IMR-90 (cell line): ENCODE results near the gene CCDC142. TPM values are rescaled to one million over a fixed set of nuclear protein-coding genes. Genes with fewer than 3 reads are reported as not detected.
A peak's percentile ranks its signal among the peaks of the same experiment; 100 is the strongest.

Experiments used
- ATAC-seq: fragments of 200-7000 bp; cut with Tn5 transposase; 2 replicates; pipeline ENCODE4 v1.9.1; 2020; ENCODE audit warnings: low read depth, mild to moderate bottlenecking, moderate library complexity
- BruUV-seq: library from RNA; stranded (reverse); fragments of 400-500 nt; replicated peaks from 2 replicates; lab custom pipeline; 2021; lab: Mats Ljungman, UMichigan
- CTCF ChIA-PET: fragments of 300-600 bp; formaldehyde crosslinking; extraction: SDS; loops from one replicate; lab custom pipeline; 2021; ENCODE audit warnings: antibody characterized with exemption; lab: Yijun Ruan, JAX
- POLR2A ChIA-PET: fragments of 300-600 bp; sonication (Branson Sonifier 250); formaldehyde crosslinking; loops from one replicate; lab custom pipeline; 2022; ENCODE audit warnings: antibody characterized with exemption; ENCODE audit not compliant: unreplicated experiment; lab: Charles Lee
- DNase-seq: peaks from one replicate; pipeline ENCODE4 v3.0.0; 2013
- H2AFZ ChIP-seq: replicated peaks from 2 replicates; pipeline ENCODE3; 2013; ENCODE audit warnings: low read length, mild to moderate bottlenecking; ENCODE audit not compliant: poor library complexity
- H2AK5ac ChIP-seq: 2 replicates; pipeline ENCODE4 v1.6.1; 2013; ENCODE audit warnings: low read depth, low read length, inconsistent platforms
- H2AK9ac ChIP-seq: replicated peaks from 2 replicates; pipeline ENCODE3; 2013; ENCODE audit warnings: mild to moderate bottlenecking, low read depth, low read length, moderate library complexity; ENCODE audit not compliant: poor library complexity
- H2BK120ac ChIP-seq: 2 replicates; pipeline ENCODE4 v1.6.1; 2013; ENCODE audit warnings: low read depth, low read length, inconsistent platforms
- H2BK15ac ChIP-seq: 3 replicates; pipeline ENCODE4 v1.6.1; 2013; ENCODE audit warnings: low read depth, low read length, inconsistent platforms
- H2BK20ac ChIP-seq: 2 replicates; pipeline ENCODE4 v1.6.1; 2013; ENCODE audit warnings: low read depth, mild to moderate bottlenecking, inconsistent platforms, low read length, moderate library complexity
- H2BK5ac ChIP-seq: 2 replicates; pipeline ENCODE4 v1.6.1; 2013; ENCODE audit warnings: mild to moderate bottlenecking, low read depth, low read length, inconsistent platforms; ENCODE audit not compliant: poor library complexity, severe bottlenecking
- H3K14ac ChIP-seq: replicated peaks from 2 replicates; pipeline ENCODE4 v1.6.1; 2013; ENCODE audit warnings: low read depth, low read length, inconsistent platforms
- H3K18ac ChIP-seq: 2 replicates; pipeline ENCODE4 v1.6.1; 2013; ENCODE audit warnings: low read depth, low read length, control low read depth
- H3K23ac ChIP-seq: 2 replicates; pipeline ENCODE4 v1.6.1; 2013; ENCODE audit warnings: low read depth, low read length, inconsistent platforms
- H3K27ac ChIP-seq: 2 replicates; pipeline ENCODE4 v1.5.1; 2013; ENCODE audit warnings: mild to moderate bottlenecking, control low read depth, low read length; ENCODE audit not compliant: insufficient read depth
- H3K27me3 ChIP-seq: 2 replicates; pipeline ENCODE4 v1.6.1; 2013; ENCODE audit warnings: low read length; ENCODE audit not compliant: control insufficient read depth, insufficient read depth
- H3K36me3 ChIP-seq: 2 replicates; pipeline ENCODE4 v1.6.1; 2013; ENCODE audit warnings: low read length, mixed read lengths; ENCODE audit not compliant: control insufficient read depth, insufficient read depth
- H3K4ac ChIP-seq: 2 replicates; pipeline ENCODE4 v1.6.1; 2013; ENCODE audit warnings: low read depth, low read length, inconsistent platforms
- H3K4me1 ChIP-seq: 2 replicates; pipeline ENCODE4 v1.6.1; 2013; ENCODE audit warnings: low read length, mixed read lengths; ENCODE audit not compliant: control insufficient read depth, insufficient read depth
- H3K4me2 ChIP-seq: 2 replicates; pipeline ENCODE4 v1.6.1; 2013; ENCODE audit warnings: low read depth, mild to moderate bottlenecking, control low read depth, low read length, moderate library complexity
- H3K4me3 ChIP-seq: 2 replicates; pipeline ENCODE4 v1.5.1; 2013; ENCODE audit warnings: low read depth, mild to moderate bottlenecking, control low read depth, low read length, moderate library complexity; ENCODE audit not compliant: insufficient read depth
- H3K56ac ChIP-seq: 2 replicates; pipeline ENCODE4 v1.6.1; 2013; ENCODE audit warnings: low read length, inconsistent platforms; ENCODE audit not compliant: insufficient read depth; ENCODE audit errors: extremely low read depth
- H3K79me1 ChIP-seq, 2 experiments: 2 replicates each; pipeline ENCODE4 v1.6.1; 2013; ENCODE audit warnings: low read length in 2 of 2, inconsistent platforms in 1 of 2, low read depth in 1 of 2
- H3K9ac ChIP-seq: 2 replicates; pipeline ENCODE4 v1.6.1; 2013; ENCODE audit warnings: low read depth, low read length, control low read depth
- H3K9me1 ChIP-seq: 2 replicates; pipeline ENCODE4 v1.6.1; 2013; ENCODE audit warnings: low read length, inconsistent platforms; ENCODE audit not compliant: insufficient read depth
- H3K9me3 ChIP-seq: 2 replicates; pipeline ENCODE4 v1.6.1; 2013; ENCODE audit warnings: low read length; ENCODE audit not compliant: control insufficient read depth, insufficient read depth
- H4K20me1 ChIP-seq: 2 replicates; pipeline ENCODE4 v1.6.1; 2013; ENCODE audit warnings: low read length, inconsistent platforms; ENCODE audit not compliant: insufficient read depth
- H4K5ac ChIP-seq: 2 replicates; pipeline ENCODE4 v1.6.1; 2013; ENCODE audit warnings: mild to moderate bottlenecking, low read depth, low read length, control low read depth
- H4K8ac ChIP-seq, 2 experiments: 2 replicates each; pipeline ENCODE4 v1.6.1; 2013; ENCODE audit warnings: low read depth in 2 of 2, low read length in 2 of 2, control low read depth in 1 of 2, inconsistent platforms in 1 of 2
- H4K91ac ChIP-seq: 2 replicates; pipeline ENCODE4 v1.6.1; 2013; ENCODE audit warnings: low read depth, low read length, inconsistent platforms; ENCODE audit not compliant: insufficient read depth
- BHLHE40 ChIP-seq: fragments of 150-350 bp; IDR thresholded peaks from 2 replicates; pipeline ENCODE4 v1.6.1; 2016; ENCODE audit warnings: mild to moderate bottlenecking, low read depth, low read length
- CEBPB ChIP-seq: IDR thresholded peaks from 2 replicates; pipeline ENCODE4 v1.6.1; 2012; ENCODE audit warnings: low read depth, low read length, improper control_type of control experiment
- FOS ChIP-seq: fragments of 150-350 bp; IDR thresholded peaks from 2 replicates; pipeline ENCODE4 v1.6.1; 2016; ENCODE audit warnings: low read depth, low read length
- MXI1 ChIP-seq: IDR thresholded peaks from 2 replicates; pipeline ENCODE4 v1.6.1; 2012; ENCODE audit warnings: low read depth, mild to moderate bottlenecking, low read length, moderate library complexity, borderline replicate concordance
- NFE2L2 ChIP-seq: fragments of 150-350 bp; IDR thresholded peaks from 2 replicates; pipeline ENCODE4 v1.6.1; 2016; ENCODE audit warnings: low read depth, mild to moderate bottlenecking, low read length
- RAD21 ChIP-seq: IDR thresholded peaks from 2 replicates; pipeline ENCODE4 v1.6.1; 2012; ENCODE audit warnings: low read length, improper control_type of control experiment
- RCOR1 ChIP-seq: IDR thresholded peaks from 2 replicates; pipeline ENCODE4 v1.6.1; 2012; ENCODE audit warnings: mild to moderate bottlenecking, low read length, improper control_type of control experiment; ENCODE audit not compliant: insufficient replicate concordance
- SMC3 ChIP-seq: fragments of 150-350 bp; IDR thresholded peaks from 2 replicates; pipeline ENCODE4 v1.6.1; 2016; ENCODE audit warnings: low read depth, mild to moderate bottlenecking, antibody characterized with exemption, low read length, moderate library complexity
- WGBS, 2 experiments: methylation state at CpG; one replicate each; pipeline versions ENCODE4 v1.1.5 to v1.1.7; 2013; ENCODE audit warnings: missing lambda C conversion rate in 2 of 2; ENCODE audit not compliant: insufficient read length in 1 of 2; ENCODE audit errors: extremely low coverage in 2 of 2; 5-methylcytosine and 5-hydroxymethylcytosine counted together
- dilution Hi-C: fragments of 300-500 bp; cut with HindIII; formaldehyde crosslinking; loops from one replicate; pipeline ENCODE4 v1.14.3; 2018; ENCODE audit warnings: low sequenced_read_pairs; ENCODE audit not compliant: unreplicated experiment
- in situ Hi-C: fragments of 300-500 bp; cut with MboI; formaldehyde crosslinking; loops from 3 replicates; pipeline ENCODE4 v1.14.3; 2019; ENCODE audit warnings: low sequenced_read_pairs, inconsistent platforms, mixed read lengths
- intact Hi-C: fragments of 100-400 bp; cut with micrococcal nuclease; formaldehyde crosslinking; loops from 2 replicates; pipeline ENCODE4 v1.10.0; 2022
- polyA plus RNA-seq, 3 experiments: library from polyadenylated mRNA; depleted of rRNA; stranded (reverse); fragments of >200 nt; gene quantifications; 2 replicates each; pipeline ENCODE4 v1.2.3, GENCODE V29; 2012; ENCODE audit warnings: low replicate concordance in 1 of 3
- total RNA-seq: library from RNA; depleted of rRNA; stranded (reverse); fragments of >200 nt; gene quantifications from 2 replicates; pipeline ENCODE4 v1.2.3, GENCODE V29; 2012
- TF ChIP-seq, protein P1 (sequence below): fragments of 150-350 bp; IDR thresholded peaks from 2 replicates; pipeline ENCODE4 v1.6.1; 2016; ENCODE audit warnings: low read depth, mild to moderate bottlenecking, low read length, moderate library complexity, borderline replicate concordance
- TF ChIP-seq, protein P2 (sequence below): fragments of 150-350 bp; IDR thresholded peaks from 2 replicates; pipeline ENCODE4 v1.6.1; 2017; ENCODE audit warnings: mild to moderate bottlenecking, antibody characterized with exemption, low read length, low read depth
- TF ChIP-seq, protein P3 (sequence below): conservative IDR thresholded peaks from 2 replicates; pipeline ENCODE4 v1.5.1; 2012; ENCODE audit warnings: mild to moderate bottlenecking, low read depth, low read length, improper control_type of control experiment

The CCDC142 gene
- total and polyA plus RNA-seq, 2 of the 4 experiments (the other 2 are of a cell fraction) = 8.4 to 14.0 TPM

- TF ChIP-seq CEBPB = no peak
- TF ChIP-seq RAD21 = no peak
- no peak for TF ChIP-seq MXI1
- no peak for TF ChIP-seq RCOR1
- TF ChIP-seq BHLHE40 = no peak
- TF ChIP-seq, protein P1, sequence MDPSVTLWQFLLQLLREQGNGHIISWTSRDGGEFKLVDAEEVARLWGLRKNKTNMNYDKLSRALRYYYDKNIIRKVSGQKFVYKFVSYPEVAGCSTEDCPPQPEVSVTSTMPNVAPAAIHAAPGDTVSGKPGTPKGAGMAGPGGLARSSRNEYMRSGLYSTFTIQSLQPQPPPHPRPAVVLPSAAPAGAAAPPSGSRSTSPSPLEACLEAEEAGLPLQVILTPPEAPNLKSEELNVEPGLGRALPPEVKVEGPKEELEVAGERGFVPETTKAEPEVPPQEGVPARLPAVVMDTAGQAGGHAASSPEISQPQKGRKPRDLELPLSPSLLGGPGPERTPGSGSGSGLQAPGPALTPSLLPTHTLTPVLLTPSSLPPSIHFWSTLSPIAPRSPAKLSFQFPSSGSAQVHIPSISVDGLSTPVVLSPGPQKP = no peak
- no peak for TF ChIP-seq FOS
- TF ChIP-seq, protein P2, sequence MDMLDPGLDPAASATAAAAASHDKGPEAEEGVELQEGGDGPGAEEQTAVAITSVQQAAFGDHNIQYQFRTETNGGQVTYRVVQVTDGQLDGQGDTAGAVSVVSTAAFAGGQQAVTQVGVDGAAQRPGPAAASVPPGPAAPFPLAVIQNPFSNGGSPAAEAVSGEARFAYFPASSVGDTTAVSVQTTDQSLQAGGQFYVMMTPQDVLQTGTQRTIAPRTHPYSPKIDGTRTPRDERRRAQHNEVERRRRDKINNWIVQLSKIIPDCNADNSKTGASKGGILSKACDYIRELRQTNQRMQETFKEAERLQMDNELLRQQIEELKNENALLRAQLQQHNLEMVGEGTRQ = no peak
- TF ChIP-seq, protein P3, sequence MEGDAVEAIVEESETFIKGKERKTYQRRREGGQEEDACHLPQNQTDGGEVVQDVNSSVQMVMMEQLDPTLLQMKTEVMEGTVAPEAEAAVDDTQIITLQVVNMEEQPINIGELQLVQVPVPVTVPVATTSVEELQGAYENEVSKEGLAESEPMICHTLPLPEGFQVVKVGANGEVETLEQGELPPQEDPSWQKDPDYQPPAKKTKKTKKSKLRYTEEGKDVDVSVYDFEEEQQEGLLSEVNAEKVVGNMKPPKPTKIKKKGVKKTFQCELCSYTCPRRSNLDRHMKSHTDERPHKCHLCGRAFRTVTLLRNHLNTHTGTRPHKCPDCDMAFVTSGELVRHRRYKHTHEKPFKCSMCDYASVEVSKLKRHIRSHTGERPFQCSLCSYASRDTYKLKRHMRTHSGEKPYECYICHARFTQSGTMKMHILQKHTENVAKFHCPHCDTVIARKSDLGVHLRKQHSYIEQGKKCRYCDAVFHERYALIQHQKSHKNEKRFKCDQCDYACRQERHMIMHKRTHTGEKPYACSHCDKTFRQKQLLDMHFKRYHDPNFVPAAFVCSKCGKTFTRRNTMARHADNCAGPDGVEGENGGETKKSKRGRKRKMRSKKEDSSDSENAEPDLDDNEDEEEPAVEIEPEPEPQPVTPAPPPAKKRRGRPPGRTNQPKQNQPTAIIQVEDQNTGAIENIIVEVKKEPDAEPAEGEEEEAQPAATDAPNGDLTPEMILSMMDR = no peak
- TF ChIP-seq NFE2L2 = no peak
- TF ChIP-seq SMC3 = no peak
- Histone ChIP-seq H3K9me3 (peaks cover 20% of the 10 kb centered on the region), H3K4me3 (no peak overlapping the region), H2BK5ac (no peak overlapping the region), H3K14ac (no peak overlapping the region), H4K20me1 (0 out of 2 replicates have a peak, but pooled peaks cover 5% of the 10 kb centered on the region), H3K4ac (no peak overlapping the region), H2AK9ac (no peak overlapping the region), H2AFZ (peak overlapping the region; percentile 80), H2BK15ac (no peak overlapping the region), H3K27ac (no peak overlapping the region), H3K79me1 (no peaks in the 10 kb centered on the region), H3K18ac (no peak overlapping the region), H3K4me2 (no peak overlapping the region), H4K5ac (no peak overlapping the region), H4K91ac (no peak overlapping the region), H3K56ac (no peak overlapping the region), H3K9ac (no peak overlapping the region), H2AK5ac (no peak overlapping the region), H3K23ac (no peak overlapping the region), H3K9me1 (no peaks in the 10 kb centered on the region), H3K27me3 (peaks cover 91% of the 10 kb centered on the region), H3K36me3 (no peaks in the 10 kb centered on the region), H4K8ac (no peak overlapping the region), H3K4me1 (no peaks in the 10 kb centered on the region), H2BK20ac (no peak overlapping the region), H2BK120ac (no peak overlapping the region)
- dilution Hi-C loops (no loop called here), intact Hi-C loops (no loop called here), in situ Hi-C loops (no loop called here)
- BruUV-seq = no TSS peak
- WGBS, 2 experiments = 8% methylated on average over 28 of the region's 72 CpGs; no CpG with 5 or more reads in 1 of the 2 experiments
- ATAC-seq (peak; percentile 68), DNase-seq (peak; percentile 11)
- ChIA-PET POLR2A (no interaction called here), CTCF (no interaction called here)
Measured at GRCh38 chr2:74515981-74516633, 33.3 kb upstream of the CCDC142 start.
